ENCODE data around the gene ANKDD1B. TPM values are rescaled to one million over a fixed set of nuclear protein-coding genes. Genes with fewer than 3 reads are reported as not detected.
"Not testable (repeated sequence)": the region's sequence is repeated elsewhere in the genome, so short reads cannot be mapped to it uniquely, and the experiment has no call there.

ANKDD1B gene
- total RNA-seq (under 1 TPM in 4 of 5 donors, not detected in 1; 0.28 to 0.85 (median 0.33) TPM), total RNA-seq (0 to 0.95 (median 0.38) reads per million in 29 experiments)
- total RNA-seq (2013): 0.79 TPM

DNA sequence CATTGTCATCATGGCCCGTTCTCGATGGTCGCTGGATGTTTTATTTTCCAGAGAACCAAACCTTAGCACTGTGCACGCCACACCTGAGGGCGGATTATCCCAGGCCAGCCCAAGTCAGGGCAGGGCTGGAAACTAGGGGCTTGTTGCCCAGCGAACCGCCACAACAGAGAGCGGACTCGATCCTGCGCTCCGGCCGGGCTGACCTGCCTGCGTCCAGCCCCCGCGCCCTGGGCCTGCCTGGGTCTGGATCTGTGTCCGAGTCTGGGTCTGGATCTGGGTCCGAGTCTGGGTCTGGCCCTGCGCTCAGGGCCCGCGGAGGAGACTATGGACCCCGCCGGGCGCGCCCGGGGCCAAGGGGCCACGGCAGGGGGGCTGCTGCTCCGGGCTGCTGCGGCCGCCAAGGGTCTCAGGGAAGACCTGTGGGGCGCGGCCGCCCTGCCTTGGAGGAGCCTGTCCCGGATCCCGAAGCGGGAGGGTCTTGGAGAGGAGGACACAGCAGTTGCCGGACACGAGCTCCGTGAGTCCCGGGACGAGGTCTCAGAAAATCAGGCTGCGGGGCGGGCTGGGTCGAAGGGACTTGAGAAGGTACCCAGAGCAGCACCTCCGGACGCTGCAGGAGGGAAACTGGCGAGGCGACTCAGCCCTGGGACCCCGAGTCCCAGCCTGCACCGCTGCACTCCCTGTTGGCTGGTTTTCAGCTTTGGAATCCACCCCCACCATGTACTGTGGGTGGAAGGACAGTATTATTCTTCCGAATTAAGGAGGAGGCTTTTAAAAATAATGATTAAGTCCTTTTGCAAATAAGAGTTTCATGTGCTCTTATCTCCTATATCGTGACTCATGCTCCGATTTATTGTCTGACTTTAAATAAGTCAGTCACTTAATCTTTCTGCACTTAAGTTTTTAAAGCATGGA is at the start of gene ANKDD1B:
TSS of gene ANKDD1B (plus strand) at position 143 of the 915 bp plus-strand sequence. CDS start at position 325, 182 bp downstream.
- Mint-ChIP-seq H3K27me3 (peaks cover 6% of the 10 kb centered on the region in 2 donors), H3K36me3 (peaks cover 10% of the 10 kb centered on the region), H3K9me3 (no peaks in the 10 kb centered on the region), H3K27ac (no peak within 1 kb of the TSS), H3K4me3 (peak within 1 kb of the TSS in 1 of 3 donors; percentile 28), H3K4me1 (peaks cover 5 to 8% (median 6%) of the 10 kb centered on the region in 3 donors)
- no peaks in the 10 kb centered on the region for H3K9me3 ChIP-seq
- 14% methylated on average over 39 of the region's 52 CpGs for WGBS (ENCODE audit: insufficient coverage)
- H3K27ac ChIP-seq (ENCODE audit: low read length): no peak within 1 kb of the TSS
- no peaks in the 10 kb centered on the region for H3K36me3 ChIP-seq (ENCODE audit: control insufficient read depth in 2 of 2, extremely low read depth in 1 of 2, insufficient read depth in 1 of 2, low read length in 1 of 2)
- ChIA-PET POLR2A (no interaction called here), CTCF (no interaction called here)
- peak in 1 of 35 experiments; percentile 1 for DNase-seq
- peaks cover 0 to 8% of the 10 kb centered on the region in 2 experiments for H3K4me1 ChIP-seq (ENCODE audit: control insufficient read depth in 1 of 2, extremely low read depth in 1 of 2, insufficient read depth in 2 of 2, low read length in 2 of 2)
- peak within 1 kb of the TSS in 1 of 2 donors; percentile 57 for H3K4me3 ChIP-seq (ENCODE audit: control insufficient read depth in 1 of 2, extremely low read depth in 1 of 2, low read length in 1 of 2)
- H3K27me3 ChIP-seq (replicated peaks in 1 of 2; ENCODE audit: control insufficient read depth in 2 of 2, extremely low read depth in 1 of 2, insufficient read depth in 2 of 2, low read length in 1 of 2): peaks cover 0 to 11% of the 10 kb centered on the region in 2 experiments
- no peak for ATAC-seq (replicated peaks in 1 of 4)

DNA sequence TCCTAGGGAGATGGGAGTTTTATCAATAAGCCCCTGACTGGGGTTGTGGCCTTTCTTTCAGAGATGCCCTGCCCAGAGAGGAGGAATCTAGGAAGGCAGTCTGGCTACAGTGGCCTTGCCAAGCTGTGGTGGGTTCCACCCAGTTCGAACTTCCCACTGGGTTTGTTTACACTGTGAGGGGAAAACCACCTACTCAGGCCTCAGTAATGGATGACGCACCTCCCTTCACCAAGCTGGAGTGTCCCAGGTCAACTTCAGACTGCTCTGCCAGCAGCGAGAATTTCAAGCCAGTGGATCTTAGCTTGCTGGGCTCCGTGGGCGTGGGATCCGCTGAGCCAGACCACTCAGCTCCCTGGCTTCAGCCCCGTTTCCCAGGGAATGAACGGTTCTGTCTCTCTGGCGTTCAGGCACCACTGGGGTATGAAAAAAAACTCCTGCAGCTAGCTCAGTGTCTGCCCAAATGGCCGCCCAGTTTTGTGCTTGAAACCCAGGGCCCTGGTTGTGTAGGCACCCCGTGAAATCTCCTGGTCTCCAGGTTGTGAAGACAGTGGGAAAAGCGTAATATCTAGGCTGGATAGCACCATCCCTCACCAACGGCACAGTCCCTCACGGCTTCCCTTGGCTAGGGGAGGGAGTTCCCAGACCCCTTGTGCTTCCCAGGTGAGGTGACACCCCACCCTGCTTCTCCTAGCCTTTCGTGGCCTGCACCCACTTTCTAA is 45.1 kb upstream of the ANKDD1B start:
- H3K36me3 Mint-ChIP-seq: peaks cover 54% of the 10 kb centered on the region
- H3K4me3 Mint-ChIP-seq: peak overlapping the region in 1 of 3 donors; percentile 50
- peak overlapping the region; percentile 50 to 62 for H3K27ac Mint-ChIP-seq
- H3K36me3 ChIP-seq (ENCODE audit: control insufficient read depth in 2 of 2, extremely low read depth in 1 of 2, insufficient read depth in 1 of 2, low read length in 1 of 2); H3K27ac ChIP-seq (ENCODE audit: low read length); POLR2A ChIA-PET; H3K9me3 ChIP-seq; DNase-seq; H3K27me3 ChIP-seq (replicated peaks in 1 of 2; ENCODE audit: control insufficient read depth in 2 of 2, extremely low read depth in 1 of 2, insufficient read depth in 2 of 2, low read length in 1 of 2); H3K27me3 Mint-ChIP-seq; ATAC-seq (replicated peaks in 1 of 4); CTCF ChIA-PET; H3K4me3 ChIP-seq (ENCODE audit: control insufficient read depth in 1 of 2, extremely low read depth in 1 of 2, low read length in 1 of 2): not testable (repeated sequence)
- WGBS (ENCODE audit: insufficient coverage): 89% methylated on average over 10 of the region's 15 CpGs
- H3K4me1 Mint-ChIP-seq: peaks cover 33 to 40% (median 38%) of the 10 kb centered on the region in 3 donors
- H3K9me3 Mint-ChIP-seq: peaks cover 11 to 24% (median 13%) of the 10 kb centered on the region in 3 donors
- H3K4me1 ChIP-seq (ENCODE audit: control insufficient read depth in 1 of 2, extremely low read depth in 1 of 2, insufficient read depth in 2 of 2, low read length in 2 of 2): peaks cover 0 to 13% of the 10 kb centered on the region in 2 experiments

DNA sequence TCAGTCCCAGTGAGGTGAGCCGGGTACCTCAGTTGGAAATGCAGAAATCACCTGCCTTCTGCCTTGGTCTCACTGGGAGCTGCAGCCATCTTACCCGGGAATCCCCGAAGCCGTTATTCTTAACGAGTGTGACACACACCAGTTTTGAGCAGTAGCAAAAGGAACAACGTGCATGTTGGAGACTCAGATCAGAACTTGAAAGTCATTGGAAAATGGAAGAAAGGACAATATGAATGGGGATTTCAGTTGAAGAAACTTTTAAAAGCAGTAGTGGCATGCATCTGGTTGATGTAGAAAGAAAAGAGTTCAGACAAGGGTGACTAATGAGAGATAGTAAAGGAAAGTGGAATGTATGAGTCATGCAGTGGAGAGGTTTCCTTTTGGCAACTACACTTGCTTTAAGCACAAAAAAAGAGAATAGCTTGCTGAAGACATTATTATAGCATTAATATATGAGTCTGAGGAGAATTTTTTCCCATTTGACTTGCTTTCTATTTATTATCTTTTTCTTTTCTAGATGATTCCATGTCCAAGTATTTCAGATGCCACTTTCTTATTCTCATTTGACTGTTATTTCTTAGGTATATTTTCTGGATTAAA is 44.4 kb upstream of the ANKDD1B start:
- H3K36me3 ChIP-seq (ENCODE audit: control insufficient read depth in 2 of 2, extremely low read depth in 1 of 2, insufficient read depth in 1 of 2, low read length in 1 of 2): peaks cover 0 to 6% of the 10 kb centered on the region in 2 donors
- ATAC-seq (replicated peaks in 1 of 4): peak in 3 of 4 experiments; percentile 75 to 91 (median 78)
- 9% methylated on average over 6 of the region's 6 CpGs for WGBS (ENCODE audit: insufficient coverage)
- ChIA-PET CTCF (no interaction called here), POLR2A (interaction anchor here in 1 of 2 donors (0.6 kb wide), 1 partner anchor 57 kb away, joined by 4 read pairs; no protein-coding TSS in a partner anchor)
- Mint-ChIP-seq H3K27ac (peak overlapping the region; percentile 50 to 62), H3K27me3 (no peaks in the 10 kb centered on the region), H3K4me1 (peaks cover 28 to 39% (median 35%) of the 10 kb centered on the region in 3 donors), H3K4me3 (peak overlapping the region in 2 of 3 donors; percentile 49 to 50), H3K9me3 (peaks cover 11 to 24% (median 13%) of the 10 kb centered on the region in 3 donors), H3K36me3 (peaks cover 52% of the 10 kb centered on the region)
- no peak overlapping the region for H3K4me3 ChIP-seq (ENCODE audit: control insufficient read depth in 1 of 2, extremely low read depth in 1 of 2, low read length in 1 of 2)
- DNase-seq: peak in 1 of 35 experiments; percentile 38
- peak overlapping the region; percentile 18 for H3K27ac ChIP-seq (ENCODE audit: low read length)
- no peaks in the 10 kb centered on the region for H3K27me3 ChIP-seq (replicated peaks in 1 of 2; ENCODE audit: control insufficient read depth in 2 of 2, extremely low read depth in 1 of 2, insufficient read depth in 2 of 2, low read length in 1 of 2)
- H3K9me3 ChIP-seq: peaks cover 3% of the 10 kb centered on the region
- peaks cover 0 to 13% of the 10 kb centered on the region in 2 experiments for H3K4me1 ChIP-seq (ENCODE audit: control insufficient read depth in 1 of 2, extremely low read depth in 1 of 2, insufficient read depth in 2 of 2, low read length in 2 of 2)

DNA sequence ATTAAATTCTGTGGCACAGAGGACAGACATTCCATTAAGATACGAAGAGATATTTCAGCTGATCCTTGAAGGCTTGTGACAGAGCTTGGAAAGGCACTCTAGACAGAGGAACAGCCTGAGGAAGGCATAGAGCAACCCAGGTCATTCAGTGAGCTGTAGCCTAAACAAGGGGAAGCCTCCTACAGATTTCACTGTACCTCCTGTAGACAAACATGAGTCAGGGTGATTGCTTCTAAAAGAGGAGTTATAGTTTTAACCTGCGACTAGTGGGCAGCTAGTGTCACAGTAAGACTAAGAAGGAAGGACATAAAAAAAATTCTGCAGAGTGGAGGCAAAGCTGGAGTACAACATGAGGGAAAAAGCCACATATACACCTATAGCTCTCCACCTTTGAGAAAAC is 43.5 kb upstream of the ANKDD1B start:
- DNase-seq (no peak), ATAC-seq (replicated peaks in 1 of 4) (no peak)
- Histone ChIP-seq H3K4me3 (ENCODE audit: control insufficient read depth in 1 of 2, extremely low read depth in 1 of 2, low read length in 1 of 2) (no peak overlapping the region), H3K4me1 (ENCODE audit: control insufficient read depth in 1 of 2, extremely low read depth in 1 of 2, insufficient read depth in 2 of 2, low read length in 2 of 2) (peaks cover 0 to 13% of the 10 kb centered on the region in 2 experiments), H3K27ac (ENCODE audit: low read length) (no peak overlapping the region), H3K9me3 (peaks cover 3% of the 10 kb centered on the region), H3K27me3 (replicated peaks in 1 of 2; ENCODE audit: control insufficient read depth in 2 of 2, extremely low read depth in 1 of 2, insufficient read depth in 2 of 2, low read length in 1 of 2) (no peaks in the 10 kb centered on the region), H3K36me3 (ENCODE audit: control insufficient read depth in 2 of 2, extremely low read depth in 1 of 2, insufficient read depth in 1 of 2, low read length in 1 of 2) (peaks cover 0 to 6% of the 10 kb centered on the region in 2 donors)
- Mint-ChIP-seq H3K36me3 (peaks cover 43% of the 10 kb centered on the region), H3K4me1 (peaks cover 28 to 39% (median 34%) of the 10 kb centered on the region in 3 donors), H3K27me3 (no peaks in the 10 kb centered on the region), H3K27ac (no peak overlapping the region), H3K4me3 (no peak overlapping the region), H3K9me3 (peaks cover 11 to 16% (median 13%) of the 10 kb centered on the region in 3 donors)
- CTCF ChIA-PET: interaction anchor here in 1 of 2 donors (0.5 kb wide), 1 partner anchor 231 kb away, joined by 3 read pairs; the partner anchor contains the start of gene HMGCR
- POLR2A ChIA-PET: interaction anchor here in 1 of 2 donors (0.6 kb wide), 1 partner anchor 900 kb away, joined by 4 read pairs; no protein-coding TSS in a partner anchor
- no CpG with 5 or more reads among the region's 2 CpGs for WGBS (ENCODE audit: insufficient coverage)

DNA sequence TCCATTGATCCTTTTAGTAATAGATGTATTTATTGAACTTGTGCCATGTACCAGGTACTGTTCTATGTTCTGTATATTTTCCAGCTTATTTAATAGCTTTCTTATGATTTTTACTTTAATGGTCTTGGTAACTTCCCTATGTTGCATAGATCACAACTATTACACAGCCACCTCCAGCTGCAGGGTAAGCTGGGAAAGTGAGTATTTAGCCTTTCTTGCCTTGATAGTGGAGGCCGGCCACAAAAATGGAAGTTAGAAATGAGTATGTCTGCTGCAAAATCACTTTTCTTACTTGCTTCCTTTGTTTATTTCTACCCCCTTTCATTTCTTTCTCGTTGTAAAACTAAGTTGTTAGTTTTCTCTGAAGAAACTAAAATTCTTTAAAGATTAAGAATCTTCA is 43.1 kb upstream of the ANKDD1B start:
- no CpG with 5 or more reads among the region's 2 CpGs for WGBS (ENCODE audit: insufficient coverage)
- H3K27ac ChIP-seq (ENCODE audit: low read length): no peak overlapping the region
- H3K4me1 Mint-ChIP-seq: peaks cover 27 to 39% (median 34%) of the 10 kb centered on the region in 3 donors
- peaks cover 1% of the 10 kb centered on the region for H3K9me3 ChIP-seq
- H3K27me3 ChIP-seq (replicated peaks in 1 of 2; ENCODE audit: control insufficient read depth in 2 of 2, extremely low read depth in 1 of 2, insufficient read depth in 2 of 2, low read length in 1 of 2): no peaks in the 10 kb centered on the region
- H3K4me3 ChIP-seq (ENCODE audit: control insufficient read depth in 1 of 2, extremely low read depth in 1 of 2, low read length in 1 of 2): no peak overlapping the region
- H3K4me3 Mint-ChIP-seq: no peak overlapping the region
- no peaks in the 10 kb centered on the region for H3K27me3 Mint-ChIP-seq
- DNase-seq (no peak), ATAC-seq (replicated peaks in 1 of 4) (no peak)
- CTCF ChIA-PET: no interaction called here
- H3K36me3 Mint-ChIP-seq: peaks cover 41% of the 10 kb centered on the region
- no peak overlapping the region for H3K27ac Mint-ChIP-seq
- POLR2A ChIA-PET: interaction anchor here in 1 of 2 donors (0.6 kb wide), 1 partner anchor 900 kb away, joined by 4 read pairs; no protein-coding TSS in a partner anchor
- peaks cover 0 to 6% of the 10 kb centered on the region in 2 donors for H3K36me3 ChIP-seq (ENCODE audit: control insufficient read depth in 2 of 2, extremely low read depth in 1 of 2, insufficient read depth in 1 of 2, low read length in 1 of 2)
- H3K9me3 Mint-ChIP-seq: peaks cover 9 to 11% (median 11%) of the 10 kb centered on the region in 3 donors
- H3K4me1 ChIP-seq (ENCODE audit: control insufficient read depth in 1 of 2, extremely low read depth in 1 of 2, insufficient read depth in 2 of 2, low read length in 2 of 2): peaks cover 0 to 13% of the 10 kb centered on the region in 2 experiments

Data from T-cell (primary cell).